Testis (tissue), 2 donors: Measurements from ENCODE around the gene ASNSD1.

ENCODE experiments used
- POLR2A ChIP-seq: fragments of 450-650 bp; IDR thresholded peaks from one replicate; pipeline ENCODE4 v1.6.1; 2017; ENCODE audit warnings: antibody characterized with exemption, mild to moderate bottlenecking, moderate library complexity
- TF ChIP-seq, protein P1 (sequence below), 3 experiments: fragments of 450-650 bp in 2 of 3; fragments of 200-600 bp in 1 of 3; sonication (generic) in 1 of 3; IDR thresholded peaks; one replicate each; pipeline ENCODE4 v1.5.1; 2016 to 2019; ENCODE audit warnings: antibody characterized with exemption in 3 of 3, mild to moderate bottlenecking in 2 of 3, moderate library complexity in 1 of 3

DNA sequence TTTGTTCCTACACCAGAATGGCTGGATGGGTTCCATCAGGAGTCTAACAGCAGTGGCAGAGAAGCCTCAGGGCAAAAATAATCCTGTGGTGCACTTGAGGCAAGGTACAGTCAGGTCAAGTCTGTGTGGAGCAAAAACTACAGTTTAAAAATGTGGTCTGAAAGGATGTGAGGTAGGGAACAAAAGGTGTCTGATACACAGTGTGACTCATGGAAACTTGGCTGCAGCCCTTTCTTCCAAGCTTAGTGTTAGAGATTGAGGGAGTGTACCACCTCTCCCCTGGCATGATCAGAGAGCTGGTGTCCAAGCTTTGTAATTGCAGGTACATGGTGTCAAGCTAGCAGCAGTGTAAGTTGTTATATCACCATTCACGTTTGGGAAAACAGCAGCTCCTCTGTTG is 22.1 kb downstream of the ASNSD1 start:
- TF ChIP-seq, protein P1, sequence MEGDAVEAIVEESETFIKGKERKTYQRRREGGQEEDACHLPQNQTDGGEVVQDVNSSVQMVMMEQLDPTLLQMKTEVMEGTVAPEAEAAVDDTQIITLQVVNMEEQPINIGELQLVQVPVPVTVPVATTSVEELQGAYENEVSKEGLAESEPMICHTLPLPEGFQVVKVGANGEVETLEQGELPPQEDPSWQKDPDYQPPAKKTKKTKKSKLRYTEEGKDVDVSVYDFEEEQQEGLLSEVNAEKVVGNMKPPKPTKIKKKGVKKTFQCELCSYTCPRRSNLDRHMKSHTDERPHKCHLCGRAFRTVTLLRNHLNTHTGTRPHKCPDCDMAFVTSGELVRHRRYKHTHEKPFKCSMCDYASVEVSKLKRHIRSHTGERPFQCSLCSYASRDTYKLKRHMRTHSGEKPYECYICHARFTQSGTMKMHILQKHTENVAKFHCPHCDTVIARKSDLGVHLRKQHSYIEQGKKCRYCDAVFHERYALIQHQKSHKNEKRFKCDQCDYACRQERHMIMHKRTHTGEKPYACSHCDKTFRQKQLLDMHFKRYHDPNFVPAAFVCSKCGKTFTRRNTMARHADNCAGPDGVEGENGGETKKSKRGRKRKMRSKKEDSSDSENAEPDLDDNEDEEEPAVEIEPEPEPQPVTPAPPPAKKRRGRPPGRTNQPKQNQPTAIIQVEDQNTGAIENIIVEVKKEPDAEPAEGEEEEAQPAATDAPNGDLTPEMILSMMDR (IDR thresholded peaks at IDR 0.05), result no peak
- no peak for TF ChIP-seq POLR2A
